NCI-H1092 (cell line): Measurements from ENCODE around the gene PAX7.

Experiments
- DNase-seq: peaks from one replicate; lab custom pipeline; 2025; lab: John Stamatoyannopoulos, UW

Gene PAX7

DNA sequence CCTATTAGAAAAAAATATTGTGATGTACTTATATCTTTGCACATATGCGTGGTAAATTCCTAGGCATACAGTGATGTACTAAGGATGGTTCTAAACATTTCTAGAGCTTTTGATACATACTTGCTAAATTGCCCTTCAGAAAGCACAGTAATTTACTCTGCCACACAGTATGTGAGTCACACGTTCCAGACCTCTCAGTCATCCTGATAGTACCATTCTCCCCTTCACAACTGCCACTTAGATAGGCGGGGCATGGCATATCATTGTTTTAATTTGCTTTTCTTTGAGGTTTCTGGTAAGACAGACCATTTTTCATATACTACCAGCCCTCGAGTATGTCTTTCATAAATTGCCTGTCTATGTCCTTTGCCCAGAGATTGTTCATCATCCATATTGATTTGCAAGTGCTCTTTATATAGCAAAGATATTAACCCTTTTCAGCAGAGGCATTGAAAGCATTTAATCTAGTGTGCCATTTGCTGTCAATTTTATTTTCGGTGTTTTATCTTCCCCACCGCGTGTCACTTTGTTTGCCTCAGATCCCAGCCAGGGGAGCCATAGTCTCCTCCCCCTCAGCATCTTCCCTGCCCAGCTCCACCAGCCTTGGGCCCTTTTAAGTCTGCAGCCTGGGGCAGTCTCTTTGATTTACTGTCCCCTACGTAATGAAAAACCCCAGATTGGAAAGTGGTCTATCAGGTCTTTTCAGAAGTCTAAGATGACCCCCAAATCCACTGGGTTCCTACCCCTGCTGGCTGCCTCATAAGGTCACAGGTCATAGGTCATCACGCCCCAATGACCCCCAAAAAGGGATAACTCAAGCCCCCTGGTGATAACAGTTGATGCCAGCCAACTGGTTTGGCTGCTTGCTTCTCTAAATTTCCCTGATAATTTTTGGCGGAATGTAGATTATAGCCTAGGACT, 11.8 kb upstream of the PAX7 start:
- no peak for DNase-seq

DNA sequence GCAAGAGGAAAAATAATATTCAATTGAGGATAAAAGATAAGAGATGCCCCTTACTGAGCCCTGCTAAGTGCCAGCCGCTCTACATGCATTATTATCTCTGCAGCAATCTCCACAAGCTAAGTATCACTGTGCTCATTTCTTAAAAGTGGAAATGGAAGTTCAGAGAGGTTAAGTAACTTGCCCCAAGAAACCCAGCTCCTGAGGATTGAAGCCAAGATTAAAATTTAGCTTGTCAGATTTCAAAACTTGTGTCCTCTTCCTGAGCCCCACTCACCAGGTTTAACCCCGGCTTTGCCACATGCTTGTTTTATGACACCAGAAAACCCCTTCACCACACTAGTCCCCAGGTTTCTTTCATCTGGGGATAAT, 11.2 kb upstream of the PAX7 start:
- DNase-seq: no peak

DNA sequence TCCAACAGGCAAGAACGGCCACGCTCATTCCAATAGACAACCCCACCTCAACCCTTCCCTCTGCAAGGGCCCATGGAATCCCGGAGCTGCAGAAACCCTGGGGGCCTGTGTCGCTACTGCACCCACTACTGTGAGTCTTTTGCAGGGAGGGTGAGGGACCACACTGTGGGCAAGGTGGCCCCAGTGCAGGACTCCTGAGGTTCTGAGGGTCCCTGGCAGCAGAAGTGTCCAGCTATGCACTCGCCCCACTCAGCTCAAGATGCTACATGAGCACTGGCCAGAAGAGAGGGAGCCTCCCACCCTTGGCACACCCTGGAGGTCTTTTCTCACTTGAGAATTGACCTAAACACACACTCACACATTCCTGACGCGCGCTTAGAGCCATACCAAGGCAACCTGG, 2.1 kb upstream of the PAX7 start:
- no peak for DNase-seq

DNA sequence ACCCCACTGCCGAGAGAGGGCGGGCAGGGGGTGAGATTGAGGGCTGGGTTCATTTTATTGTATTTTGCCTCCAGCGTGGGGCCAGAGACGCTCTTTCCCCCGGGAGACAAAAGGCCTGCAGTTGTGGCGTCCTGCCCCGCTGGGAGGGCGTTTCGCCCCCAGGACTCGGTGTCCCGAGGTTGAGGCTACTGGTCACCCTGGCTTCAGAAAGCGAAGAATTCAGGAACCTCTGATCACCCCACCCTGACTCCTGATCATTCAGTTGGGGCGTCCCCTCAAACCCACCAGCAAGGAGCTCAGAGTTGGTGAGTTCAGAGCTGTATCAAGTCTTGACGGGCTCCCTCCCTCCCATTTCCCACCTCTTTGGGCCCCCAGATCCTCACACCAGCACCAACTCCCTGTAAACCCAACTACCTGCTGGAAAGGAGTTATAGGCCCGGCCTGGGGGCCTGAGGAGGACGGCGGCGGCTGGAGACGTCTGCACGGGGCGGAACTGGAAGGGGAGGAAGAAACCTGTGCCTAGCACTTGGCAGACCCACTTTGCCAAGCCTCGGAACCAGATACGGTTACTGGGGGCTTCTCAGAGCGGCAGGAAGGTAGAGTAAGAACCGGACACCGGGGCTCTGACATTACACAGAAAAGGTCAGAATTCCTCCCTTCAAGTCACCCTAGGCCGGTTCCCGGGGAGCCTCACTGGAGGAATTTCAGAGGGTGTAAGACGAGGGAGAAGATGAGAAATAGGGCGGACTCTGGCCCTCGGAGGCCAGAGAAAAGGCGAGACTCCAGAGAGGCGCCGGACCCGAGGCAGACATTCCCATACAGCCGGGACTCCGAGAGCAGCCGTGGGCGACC, 761 bp upstream of the PAX7 start:
- DNase-seq: no peak

DNA sequence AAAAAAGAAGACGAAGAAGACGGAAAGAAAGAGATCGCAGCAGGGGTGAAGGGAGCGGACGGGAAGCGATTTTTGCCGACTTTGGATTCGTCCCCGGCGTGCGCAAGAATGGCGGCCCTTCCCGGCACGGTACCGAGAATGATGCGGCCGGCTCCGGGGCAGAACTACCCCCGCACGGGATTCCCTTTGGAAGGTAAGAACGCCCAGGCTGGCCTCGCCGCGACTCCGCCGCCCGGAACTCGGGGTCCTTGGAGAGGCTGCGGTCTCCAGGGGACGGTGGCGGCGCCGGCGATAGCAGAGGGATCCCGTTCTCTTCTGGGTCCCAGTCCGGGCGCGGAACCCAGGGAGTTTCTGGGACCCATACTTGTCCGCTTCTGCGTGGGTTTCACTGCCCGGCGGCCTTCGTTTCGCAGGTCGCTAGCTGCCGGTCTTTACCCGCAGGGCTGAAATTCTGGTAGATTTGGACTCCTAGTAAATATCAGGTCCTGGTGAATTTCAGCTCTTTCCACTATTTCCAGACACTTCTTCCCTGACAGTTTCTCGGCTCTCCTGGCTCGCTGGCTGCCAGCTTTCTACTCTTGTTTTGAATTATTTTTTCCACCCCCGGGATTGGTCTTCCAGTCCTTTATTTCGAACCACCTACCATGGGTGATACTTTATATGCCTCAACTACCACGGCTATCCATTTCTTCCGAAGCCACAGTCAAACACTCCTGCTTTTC, 1.0 kb downstream of the PAX7 start:
- DNase-seq: no peak

DNA sequence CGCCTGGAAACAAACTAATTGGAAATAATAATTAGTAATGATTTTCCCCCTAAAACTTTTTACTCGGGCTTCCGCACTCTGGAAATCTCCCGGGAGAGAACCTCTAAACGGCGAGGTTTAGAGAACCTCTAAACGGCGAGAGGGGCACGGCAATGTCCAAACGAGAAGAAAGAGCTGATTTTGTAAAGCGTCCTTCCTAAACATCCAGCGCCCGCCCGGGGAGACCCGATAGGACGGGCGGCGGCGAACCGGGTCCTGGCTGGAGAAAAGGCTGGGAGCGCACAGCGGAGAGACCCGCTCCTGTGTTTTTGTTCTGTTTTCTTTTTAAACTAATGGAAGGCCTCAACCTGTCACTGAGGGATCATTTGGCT, 1.6 kb downstream of the PAX7 start:
- DNase-seq: no peak

DNA sequence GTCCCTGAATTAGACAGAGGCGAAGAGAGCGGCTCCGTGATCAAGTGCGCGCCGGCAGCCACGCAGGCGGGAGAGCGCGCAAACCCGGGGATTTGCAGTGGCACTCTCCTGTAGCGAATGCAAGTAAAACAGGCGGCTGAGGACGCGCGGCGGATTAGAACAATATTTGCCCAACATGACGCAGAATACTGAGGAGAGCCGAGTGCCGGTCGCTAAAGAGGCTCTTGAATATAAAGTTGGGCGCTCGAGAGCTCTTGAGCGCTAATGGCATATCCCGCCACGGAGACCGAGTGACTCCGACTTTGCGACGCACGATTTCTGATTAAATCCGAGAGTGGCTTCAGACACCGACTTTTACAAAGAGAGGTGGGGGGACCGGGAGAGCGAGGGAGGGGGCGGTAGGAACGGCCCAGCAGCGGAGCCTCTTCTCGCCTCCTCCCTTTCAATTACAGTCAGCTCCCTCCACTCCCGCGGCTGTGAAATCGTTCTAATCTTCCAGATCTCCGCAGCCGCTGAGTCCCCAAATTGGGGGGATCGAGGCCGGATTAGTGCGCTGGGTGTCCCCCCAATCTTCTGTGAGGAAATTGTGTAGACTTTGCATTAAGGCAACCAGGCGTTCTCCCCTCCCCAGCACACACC, 2.3 kb downstream of the PAX7 start:
- DNase-seq: peak; percentile 20

DNA sequence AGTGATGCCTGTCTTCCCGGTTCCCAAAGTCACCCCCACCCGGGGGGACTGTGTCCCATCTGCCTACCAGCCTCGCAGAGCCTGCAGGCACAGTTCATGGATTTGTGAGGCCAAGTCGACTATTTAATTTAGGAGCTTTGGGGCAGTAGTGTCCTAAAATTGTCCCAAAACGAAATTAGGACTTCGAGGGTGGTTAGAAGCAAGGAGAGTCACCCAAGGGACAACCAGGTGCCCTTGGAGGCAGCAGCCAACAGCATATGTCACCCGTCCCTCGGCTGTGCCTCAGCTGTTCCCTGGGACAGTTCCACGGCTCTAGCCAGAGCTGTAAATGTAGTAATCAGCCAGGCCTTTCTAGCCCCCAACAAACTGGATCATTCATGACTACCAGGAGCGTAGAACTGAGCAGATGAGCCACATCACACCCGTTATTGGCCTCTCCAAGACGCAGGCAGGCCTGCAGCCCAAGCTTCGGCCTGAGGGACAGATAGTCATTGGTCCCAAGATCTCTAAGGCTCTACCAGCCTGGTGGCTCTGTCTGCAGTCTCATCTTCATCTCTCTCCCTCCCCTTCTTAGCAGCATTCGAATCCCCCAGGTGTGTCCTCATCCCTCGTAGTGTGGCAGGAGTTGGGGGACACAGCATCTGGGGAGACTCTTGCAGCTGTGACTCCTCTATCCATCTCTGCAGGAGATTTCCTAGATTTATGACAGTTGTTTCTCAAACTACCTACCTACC, 2.9 kb downstream of the PAX7 start:
- no peak for DNase-seq

DNA sequence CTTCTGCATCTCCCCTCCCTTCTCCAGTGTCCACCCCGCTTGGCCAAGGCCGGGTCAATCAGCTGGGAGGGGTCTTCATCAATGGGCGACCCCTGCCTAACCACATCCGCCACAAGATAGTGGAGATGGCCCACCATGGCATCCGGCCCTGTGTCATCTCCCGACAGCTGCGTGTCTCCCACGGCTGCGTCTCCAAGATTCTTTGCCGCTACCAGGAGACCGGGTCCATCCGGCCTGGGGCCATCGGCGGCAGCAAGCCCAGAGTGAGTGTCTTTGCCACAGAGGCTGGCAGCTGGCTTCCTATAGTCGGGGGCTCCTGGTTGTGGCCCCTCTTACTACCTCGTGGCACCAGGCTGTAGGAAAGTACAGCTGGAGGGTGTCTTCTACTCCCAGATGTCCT, 3.6 kb downstream of the PAX7 start:
- DNase-seq: no peak

DNA sequence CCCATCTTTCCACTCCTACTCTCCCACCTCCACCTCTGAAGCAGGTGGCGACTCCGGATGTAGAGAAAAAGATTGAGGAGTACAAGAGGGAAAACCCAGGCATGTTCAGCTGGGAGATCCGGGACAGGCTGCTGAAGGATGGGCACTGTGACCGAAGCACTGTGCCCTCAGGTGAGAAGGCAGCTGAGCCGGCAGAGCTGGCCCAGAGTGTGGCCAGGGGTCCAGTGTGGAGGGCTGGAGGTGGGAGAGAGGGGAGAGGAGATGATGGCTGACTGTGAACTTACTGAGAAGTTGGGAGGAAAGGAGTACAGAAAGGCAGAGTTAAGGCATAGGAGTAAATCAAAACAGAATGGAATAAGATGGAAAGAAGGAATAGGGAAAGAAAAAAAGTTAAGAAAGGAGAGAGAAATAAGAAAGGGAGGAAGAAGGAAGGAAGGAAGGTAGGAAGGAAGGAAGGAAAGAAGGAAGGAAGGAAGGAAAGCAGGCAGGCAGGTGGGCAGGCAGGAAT, 4.5 kb downstream of the PAX7 start:
- no peak for DNase-seq

DNA sequence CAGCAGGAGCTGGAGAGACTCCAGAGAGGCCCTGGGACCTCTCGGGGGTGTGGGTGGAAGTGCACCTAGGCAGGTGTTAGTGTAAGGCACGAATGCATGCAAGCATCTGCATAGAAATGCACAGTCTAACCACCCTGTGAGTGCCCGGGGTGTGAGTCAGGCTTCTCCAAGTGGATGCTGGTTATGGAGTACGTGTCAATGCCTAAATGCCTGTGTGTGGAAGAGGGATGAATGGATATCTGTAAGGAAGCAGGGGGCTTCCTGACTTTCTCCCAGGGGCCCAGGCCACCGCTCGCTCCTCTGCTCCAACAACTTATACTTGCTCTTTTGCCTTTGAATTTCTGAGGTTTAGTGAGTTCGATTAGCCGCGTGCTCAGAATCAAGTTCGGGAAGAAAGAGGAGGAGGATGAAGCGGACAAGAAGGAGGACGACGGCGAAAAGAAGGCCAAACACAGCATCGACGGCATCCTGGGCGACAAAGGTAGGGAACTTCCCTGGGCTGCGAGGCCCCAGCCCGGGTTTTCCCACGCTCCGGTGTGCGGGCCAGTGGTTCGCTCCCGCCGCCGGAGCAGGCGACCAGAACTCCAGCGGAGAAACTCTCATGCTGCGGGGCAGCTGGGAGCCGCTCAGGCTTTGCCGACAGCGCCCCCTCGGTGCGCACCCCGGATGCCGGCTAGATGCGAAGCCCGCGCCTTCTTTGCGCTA, 5.4 kb downstream of the PAX7 start:
- no peak for DNase-seq

DNA sequence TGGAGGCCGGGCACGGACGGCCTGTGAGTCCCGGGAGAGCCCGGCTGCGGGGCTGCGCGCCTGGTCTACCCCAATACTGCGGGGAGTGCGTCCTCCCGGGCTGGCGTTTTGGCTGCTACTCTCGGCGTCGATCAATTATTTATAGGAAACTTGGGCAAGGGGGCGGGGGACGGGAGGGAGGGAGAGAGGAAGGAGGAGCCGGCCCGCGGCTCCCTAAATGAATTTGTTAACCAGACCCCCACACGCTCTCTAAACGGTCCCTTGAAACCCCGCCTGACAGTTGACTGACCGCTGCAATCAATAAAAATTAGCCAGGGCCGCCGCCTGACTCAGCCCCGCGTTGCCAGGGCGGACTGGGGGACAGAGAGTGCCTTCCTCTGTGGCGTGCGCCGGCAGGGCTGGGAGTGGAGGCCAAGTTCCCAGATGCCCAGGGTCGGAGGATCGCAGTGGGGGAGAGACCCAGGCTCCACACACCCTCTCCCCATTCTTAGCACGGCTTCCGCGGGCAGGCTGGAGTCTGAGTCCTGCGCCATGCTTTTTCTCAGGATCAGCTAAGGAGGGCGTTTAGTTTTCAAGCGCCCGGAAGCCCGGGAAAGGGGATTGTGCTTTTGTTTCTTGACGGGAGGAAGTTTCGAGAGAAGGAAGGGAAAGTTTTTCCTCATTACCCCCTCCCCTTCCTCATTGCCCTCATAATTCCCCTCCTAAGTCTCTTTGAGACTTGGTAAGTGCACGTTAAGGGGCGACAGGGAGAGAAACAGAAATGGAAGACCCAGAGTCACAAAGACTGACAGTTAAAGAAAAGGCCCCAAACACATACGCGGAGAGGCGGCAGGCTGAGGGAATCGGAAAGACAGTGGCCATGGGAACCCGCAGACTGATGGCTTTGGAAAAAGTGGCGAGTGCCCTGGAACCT, 6.2 kb downstream of the PAX7 start:
- DNase-seq: no peak

DNA sequence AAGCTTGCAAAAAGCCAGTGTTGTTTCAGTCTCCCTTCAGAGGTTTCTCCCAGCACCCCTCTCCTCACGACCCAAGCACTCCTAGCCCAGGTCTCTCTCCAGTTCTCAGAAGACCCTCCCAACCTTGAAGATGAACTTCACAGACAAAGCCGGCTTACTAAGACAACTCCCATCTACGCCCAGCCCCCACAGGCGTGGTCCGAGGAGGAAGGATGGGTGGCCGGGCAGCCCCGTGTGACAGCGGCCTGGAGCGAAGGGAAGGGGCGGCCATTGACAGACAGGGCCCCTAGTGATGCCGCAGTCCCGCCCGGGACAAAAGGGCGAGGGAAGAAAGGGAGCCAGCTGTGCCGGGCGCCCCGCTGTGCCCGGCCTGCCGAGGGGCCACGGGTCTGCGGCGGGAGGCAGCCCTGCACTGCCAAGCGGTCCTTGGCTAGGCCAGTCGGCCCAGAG, 6.9 kb downstream of the PAX7 start:
- no peak for DNase-seq

DNA sequence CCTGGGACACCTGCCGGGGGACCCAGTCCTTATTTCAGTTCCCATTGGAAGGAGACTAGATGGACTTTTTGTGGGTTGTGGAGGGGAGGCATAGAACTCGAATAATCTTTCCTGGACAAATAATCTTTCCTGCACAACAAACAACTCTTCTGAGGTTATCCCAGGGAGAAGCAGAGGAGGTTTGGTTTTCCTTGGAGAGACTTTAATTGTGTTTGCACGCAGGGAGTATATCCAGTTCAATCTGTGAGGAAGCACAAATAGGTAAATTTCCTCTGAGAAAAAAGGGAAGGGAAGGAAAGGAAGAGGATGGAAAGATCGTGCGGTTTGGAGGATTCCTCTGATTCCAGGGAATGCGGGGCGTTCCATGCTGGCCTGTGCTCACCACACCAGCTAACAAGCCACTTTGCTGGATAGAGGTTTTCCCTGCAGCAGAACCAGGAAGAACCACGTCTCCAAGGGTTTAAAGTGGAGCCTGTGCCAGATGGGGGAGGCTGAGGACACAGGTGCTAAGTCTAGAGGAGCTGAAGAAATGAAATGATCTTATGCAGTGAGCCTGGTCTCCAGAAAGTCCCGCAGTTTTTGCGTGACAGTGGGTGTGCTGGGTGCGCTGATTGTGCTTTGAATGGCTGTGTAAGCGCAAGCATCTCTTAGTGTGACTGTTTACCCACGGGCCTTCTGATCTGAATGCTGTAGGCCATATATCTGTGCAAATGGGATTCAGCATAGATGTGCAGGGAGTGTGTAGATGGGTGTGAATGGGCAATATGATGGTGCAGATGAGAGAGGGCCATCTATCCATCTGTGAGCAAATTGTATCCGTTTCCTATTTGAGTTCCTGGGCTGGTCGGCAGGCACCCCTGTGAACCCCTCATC, 7.6 kb downstream of the PAX7 start:
- DNase-seq: no peak

DNA sequence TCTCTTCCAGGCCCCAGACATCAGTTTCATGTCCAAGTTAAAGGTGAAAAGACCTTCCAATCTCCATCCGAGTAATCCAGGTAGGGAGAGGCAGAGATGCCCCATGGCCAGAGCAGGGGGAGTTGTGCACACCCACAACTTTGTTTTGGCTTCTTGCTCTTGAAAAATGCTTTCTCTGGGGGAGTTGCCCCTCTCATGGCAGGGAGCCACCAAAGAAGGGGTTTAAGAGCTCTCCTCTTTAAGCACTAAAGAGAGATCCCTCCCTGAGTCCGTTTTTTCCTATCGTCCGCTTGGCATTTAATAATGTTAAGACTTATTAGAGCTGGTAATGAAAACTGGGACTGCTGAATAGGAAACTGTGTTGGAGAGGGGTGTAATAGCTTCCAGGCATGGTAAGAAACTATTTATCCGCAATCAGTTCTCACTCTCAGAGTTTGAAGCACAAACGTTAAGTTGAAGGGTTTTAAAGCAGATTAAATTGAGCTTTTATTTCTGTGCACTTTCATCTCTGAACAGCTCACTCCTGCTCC, 8.3 kb downstream of the PAX7 start:
- no peak for DNase-seq

DNA sequence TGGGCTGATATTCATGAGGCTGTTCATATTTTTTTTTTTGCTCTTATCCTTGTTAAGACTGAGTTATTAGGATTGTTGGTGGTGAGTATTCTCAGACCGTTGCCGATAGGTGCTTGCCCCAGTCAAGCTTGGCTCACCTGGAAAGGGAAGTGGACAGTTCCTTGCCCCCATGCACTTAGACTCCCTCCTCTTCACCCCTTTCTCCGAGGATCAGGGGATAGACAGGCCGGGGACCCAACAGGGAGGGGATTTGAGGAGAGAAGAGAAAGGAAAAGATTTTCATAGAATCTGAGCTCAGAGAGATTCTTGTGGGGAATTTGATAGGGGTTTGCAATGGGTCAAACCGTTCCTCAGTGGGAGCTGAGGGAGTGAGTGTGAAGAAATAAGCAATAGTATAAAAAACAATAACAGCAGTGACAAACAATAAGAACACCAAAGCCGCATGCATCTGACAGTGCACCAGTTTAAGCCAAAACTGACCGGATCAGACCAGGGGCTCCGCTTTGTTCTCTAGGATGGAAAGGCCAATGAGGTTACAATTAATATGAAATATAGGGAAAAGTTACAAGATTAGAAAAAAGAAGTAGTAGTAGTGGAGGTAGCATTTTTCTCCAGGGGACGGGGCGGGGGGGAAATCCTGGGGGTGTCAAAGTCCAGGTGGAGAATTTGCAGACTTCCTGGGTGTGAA, 8.9 kb downstream of the PAX7 start:
- no peak for DNase-seq

DNA sequence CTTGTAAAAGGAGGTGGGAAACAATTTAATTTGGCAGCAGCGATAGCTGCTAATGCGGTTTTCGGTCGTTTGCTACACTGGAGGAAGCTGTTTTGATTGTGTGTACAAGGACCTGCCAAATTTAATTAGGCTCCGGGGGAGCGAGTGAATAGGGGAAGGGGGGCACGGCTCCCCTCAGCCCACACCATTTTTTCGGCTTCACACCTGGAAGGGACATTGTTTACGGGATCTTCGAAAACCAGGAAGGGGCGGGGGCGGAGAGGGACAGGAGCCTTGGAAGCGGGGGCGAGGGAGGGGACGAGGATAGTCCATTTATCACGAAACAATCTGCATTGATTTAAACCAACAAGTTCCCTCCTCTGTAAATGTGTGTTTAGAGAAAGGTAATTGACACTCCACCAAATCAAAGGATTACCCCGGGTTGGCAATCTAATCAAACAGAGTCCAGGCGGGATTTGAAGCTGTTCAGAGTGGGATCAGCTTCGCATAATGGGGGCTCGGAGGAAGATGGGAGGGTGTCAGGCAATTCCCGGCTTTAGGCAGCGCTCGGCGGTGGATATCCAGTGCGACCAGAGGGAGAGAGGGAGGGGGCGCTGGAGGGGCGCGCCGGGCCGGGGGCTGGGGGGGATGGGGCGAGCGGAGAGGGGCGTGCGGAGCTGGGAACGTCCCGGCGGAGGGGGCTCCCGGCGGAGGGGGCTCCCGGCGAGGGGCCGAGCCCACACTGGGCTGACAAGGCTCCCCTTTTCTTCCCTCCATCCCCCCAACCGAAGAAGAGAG, 9.8 kb downstream of the PAX7 start:
- no peak for DNase-seq
